GM23338 (cell line): ENCODE measurements around the gene URM1.

Experiments
- EZH2 ChIP-seq: fragments of 200-600 bp; sonication (generic); IDR thresholded peaks from one replicate; pipeline ENCODE4 v1.8.0; 2017; ENCODE audit warnings: antibody characterized with exemption, mild to moderate bottlenecking, low read depth; ENCODE audit not compliant: unreplicated experiment
- EZH2phosphoT487 ChIP-seq: fragments of 200-600 bp; sonication (generic); IDR thresholded peaks from one replicate; pipeline ENCODE4 v1.8.1; 2018; ENCODE audit warnings: antibody characterized with exemption; ENCODE audit not compliant: unreplicated experiment
- JUNB ChIP-seq: IDR thresholded peaks from one replicate; pipeline ENCODE4 v1.6.1; 2016; ENCODE audit warnings: antibody characterized with exemption; ENCODE audit not compliant: unreplicated experiment
- POLR2AphosphoS5 ChIP-seq: IDR thresholded peaks from 2 replicates; pipeline ENCODE4 v1.6.1; 2016; ENCODE audit warnings: antibody characterized with exemption, low read depth
- REST ChIP-seq: IDR thresholded peaks from one replicate; pipeline ENCODE4 v1.6.1; 2018; ENCODE audit warnings: antibody characterized with exemption; ENCODE audit not compliant: unreplicated experiment
- STAT1 ChIP-seq: IDR thresholded peaks from one replicate; pipeline ENCODE4 v1.6.1; 2016; ENCODE audit warnings: antibody characterized with exemption; ENCODE audit not compliant: unreplicated experiment
- TF ChIP-seq, protein P1 (sequence below), 2 experiments: fragments of 200-600 bp in 1 of 2; sonication (generic) in 1 of 2; conservative IDR thresholded peaks; 2 replicates each; pipeline versions ENCODE4 v1.5.1 to v1.6.1; 2016 to 2017; ENCODE audit warnings: antibody characterized with exemption in 2 of 2, low read depth in 2 of 2, mild to moderate bottlenecking in 2 of 2, moderate library complexity in 1 of 2
- TF ChIP-seq, protein P2 (sequence below): IDR thresholded peaks from 2 replicates; pipeline ENCODE4 v1.6.1; 2016; ENCODE audit warnings: antibody characterized with exemption

DNA sequence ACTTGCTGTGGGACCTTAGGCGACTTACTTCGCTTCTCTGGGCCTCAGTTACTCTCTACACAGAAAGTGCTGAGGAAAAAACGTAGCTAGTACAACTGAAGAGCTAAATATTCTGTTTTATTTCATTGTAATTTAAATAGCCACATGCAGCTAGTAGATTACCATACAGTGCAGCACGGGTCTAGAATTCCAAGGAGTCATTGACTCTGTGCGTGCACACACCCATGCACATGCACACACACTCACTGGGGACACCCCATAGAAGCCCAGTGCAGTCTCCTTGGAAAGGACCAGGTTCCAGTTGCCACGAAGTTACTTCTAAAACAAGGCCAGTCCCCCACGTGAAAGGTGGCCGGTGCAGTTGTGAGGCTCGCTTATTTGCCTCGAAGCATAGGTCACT is 17.0 kb downstream of the URM1 start:
- TF ChIP-seq JUNB (no peak), EZH2phosphoT487 (no peak), EZH2 (no peak), POLR2AphosphoS5 (no peak), REST (no peak), STAT1 (no peak)
- TF ChIP-seq, protein P1, sequence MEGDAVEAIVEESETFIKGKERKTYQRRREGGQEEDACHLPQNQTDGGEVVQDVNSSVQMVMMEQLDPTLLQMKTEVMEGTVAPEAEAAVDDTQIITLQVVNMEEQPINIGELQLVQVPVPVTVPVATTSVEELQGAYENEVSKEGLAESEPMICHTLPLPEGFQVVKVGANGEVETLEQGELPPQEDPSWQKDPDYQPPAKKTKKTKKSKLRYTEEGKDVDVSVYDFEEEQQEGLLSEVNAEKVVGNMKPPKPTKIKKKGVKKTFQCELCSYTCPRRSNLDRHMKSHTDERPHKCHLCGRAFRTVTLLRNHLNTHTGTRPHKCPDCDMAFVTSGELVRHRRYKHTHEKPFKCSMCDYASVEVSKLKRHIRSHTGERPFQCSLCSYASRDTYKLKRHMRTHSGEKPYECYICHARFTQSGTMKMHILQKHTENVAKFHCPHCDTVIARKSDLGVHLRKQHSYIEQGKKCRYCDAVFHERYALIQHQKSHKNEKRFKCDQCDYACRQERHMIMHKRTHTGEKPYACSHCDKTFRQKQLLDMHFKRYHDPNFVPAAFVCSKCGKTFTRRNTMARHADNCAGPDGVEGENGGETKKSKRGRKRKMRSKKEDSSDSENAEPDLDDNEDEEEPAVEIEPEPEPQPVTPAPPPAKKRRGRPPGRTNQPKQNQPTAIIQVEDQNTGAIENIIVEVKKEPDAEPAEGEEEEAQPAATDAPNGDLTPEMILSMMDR (conservative IDR thresholded peaks at IDR 0.05; ENCODE audit: low read depth in 2 of 2): no peak
- TF ChIP-seq, protein P2, sequence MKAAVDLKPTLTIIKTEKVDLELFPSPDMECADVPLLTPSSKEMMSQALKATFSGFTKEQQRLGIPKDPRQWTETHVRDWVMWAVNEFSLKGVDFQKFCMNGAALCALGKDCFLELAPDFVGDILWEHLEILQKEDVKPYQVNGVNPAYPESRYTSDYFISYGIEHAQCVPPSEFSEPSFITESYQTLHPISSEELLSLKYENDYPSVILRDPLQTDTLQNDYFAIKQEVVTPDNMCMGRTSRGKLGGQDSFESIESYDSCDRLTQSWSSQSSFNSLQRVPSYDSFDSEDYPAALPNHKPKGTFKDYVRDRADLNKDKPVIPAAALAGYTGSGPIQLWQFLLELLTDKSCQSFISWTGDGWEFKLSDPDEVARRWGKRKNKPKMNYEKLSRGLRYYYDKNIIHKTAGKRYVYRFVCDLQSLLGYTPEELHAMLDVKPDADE: no peak
